ENCODE results near the gene SHPK. TPM values are rescaled to one million over a fixed set of nuclear protein-coding genes. Genes with fewer than 3 reads are reported as not detected.

The SHPK gene
- total and polyA plus RNA-seq, 12 donors: 8.8 to 27.4 (median 17.1) TPM

DNA sequence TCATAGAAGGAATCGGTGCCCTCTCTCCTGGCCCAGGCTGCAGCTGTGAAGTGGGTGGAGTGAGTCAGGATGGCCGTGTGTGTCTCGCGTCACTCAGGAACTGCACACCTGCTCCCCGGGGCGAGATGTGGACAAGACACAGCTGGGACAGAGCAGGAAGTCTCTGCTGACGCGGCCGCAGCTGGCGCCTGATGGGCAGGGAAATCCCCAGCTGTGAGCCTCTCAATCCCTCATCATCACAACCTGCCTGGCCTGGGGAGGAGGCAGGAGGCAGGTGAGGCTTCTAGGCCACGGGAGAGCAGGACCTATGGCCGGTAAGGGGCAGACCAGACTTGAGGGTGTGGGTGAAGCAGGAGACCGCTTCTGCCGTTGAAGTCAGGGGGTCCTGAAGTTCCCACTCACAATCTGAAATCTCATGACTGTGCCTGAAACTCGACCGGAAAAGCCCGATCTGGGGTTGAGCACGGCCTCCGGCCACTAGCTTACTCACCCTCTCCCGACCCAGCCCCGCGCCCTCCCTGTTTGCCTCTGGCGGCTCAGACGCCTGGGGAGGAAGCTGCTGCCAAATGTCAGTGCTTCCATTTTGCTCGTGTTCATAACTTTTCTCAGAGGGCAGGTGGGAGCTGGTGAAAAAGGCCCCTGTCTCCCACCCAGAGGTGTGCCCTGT is 77.3 kb downstream of the SHPK start:
- 49 to 69% (median 60%) methylated on average over 5 to 25 of the region's 25 CpGs for WGBS, 4 donors
- H3K27ac ChIP-seq: no peak overlapping the region

More for the DNA sequence above, 77.3 kb downstream of the SHPK start:
- H3K4me3 ChIP-seq: no peak overlapping the region
- no peaks in the 10 kb centered on the region for H3K27me3 ChIP-seq
- no peaks in the 10 kb centered on the region for H3K9me3 ChIP-seq (replicated peaks in 1 of 3)
- intact Hi-C loops (cut with DNase I): no loop called here
- H3K36me3 ChIP-seq (replicated peaks in 1 of 2): no peaks in the 10 kb centered on the region
- no peak for TF ChIP-seq POLR2A (IDR thresholded peaks at IDR 0.05)
- TF ChIP-seq, protein P1, sequence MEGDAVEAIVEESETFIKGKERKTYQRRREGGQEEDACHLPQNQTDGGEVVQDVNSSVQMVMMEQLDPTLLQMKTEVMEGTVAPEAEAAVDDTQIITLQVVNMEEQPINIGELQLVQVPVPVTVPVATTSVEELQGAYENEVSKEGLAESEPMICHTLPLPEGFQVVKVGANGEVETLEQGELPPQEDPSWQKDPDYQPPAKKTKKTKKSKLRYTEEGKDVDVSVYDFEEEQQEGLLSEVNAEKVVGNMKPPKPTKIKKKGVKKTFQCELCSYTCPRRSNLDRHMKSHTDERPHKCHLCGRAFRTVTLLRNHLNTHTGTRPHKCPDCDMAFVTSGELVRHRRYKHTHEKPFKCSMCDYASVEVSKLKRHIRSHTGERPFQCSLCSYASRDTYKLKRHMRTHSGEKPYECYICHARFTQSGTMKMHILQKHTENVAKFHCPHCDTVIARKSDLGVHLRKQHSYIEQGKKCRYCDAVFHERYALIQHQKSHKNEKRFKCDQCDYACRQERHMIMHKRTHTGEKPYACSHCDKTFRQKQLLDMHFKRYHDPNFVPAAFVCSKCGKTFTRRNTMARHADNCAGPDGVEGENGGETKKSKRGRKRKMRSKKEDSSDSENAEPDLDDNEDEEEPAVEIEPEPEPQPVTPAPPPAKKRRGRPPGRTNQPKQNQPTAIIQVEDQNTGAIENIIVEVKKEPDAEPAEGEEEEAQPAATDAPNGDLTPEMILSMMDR (IDR thresholded peaks at IDR 0.05): no peak
- H3K4me1 ChIP-seq (replicated peaks in 1 of 2): no peaks in the 10 kb centered on the region
- DNase-seq: no peak

Other genes starting within 250 kb of the SHPK start
- 1 to 10 TPM in 1 of 9 donors, under 1 TPM in 4, not detected in 4; 0.17 to 2.6 (median 0.65) TPM for gene OR3A2, start 249.9 kb downstream of the SHPK start, total RNA-seq
- gene OR3A2, start 249.9 kb downstream of the SHPK start, polyA plus RNA-seq: under 1 TPM in 2 of 3 donors, not detected in 1; 0.07 to 0.13 TPM
- gene OR1E1, start 237.8 kb downstream of the SHPK start, total RNA-seq: not detected
- not detected for gene OR1E1, start 237.8 kb downstream of the SHPK start, polyA plus RNA-seq
- not detected for gene OR3A3, start 224.9 kb downstream of the SHPK start, total RNA-seq
- gene OR3A3, start 224.9 kb downstream of the SHPK start, polyA plus RNA-seq: not detected
- gene OR1E2, start 202.4 kb downstream of the SHPK start, total RNA-seq: not detected
- gene OR1E2, start 202.4 kb downstream of the SHPK start, polyA plus RNA-seq: not detected
- gene SPATA22, start 164.4 kb downstream of the SHPK start, total RNA-seq: 1 to 10 TPM in 4 of 9 donors, under 1 TPM in 1, not detected in 4; 0.17 to 3.8 (median 1.4) TPM
- gene SPATA22, start 164.4 kb downstream of the SHPK start, polyA plus RNA-seq: under 1 TPM; 0.13 to 0.88 (median 0.54) TPM
- gene ASPA, start 160.3 kb downstream of the SHPK start, total RNA-seq: 10 to 100 TPM in 1 of 9 donors, 1 to 10 TPM in 8; 1.3 to 10.1 (median 2.9) TPM
- 1 to 10 TPM; 2.6 to 5.7 (median 5.5) TPM for gene ASPA, start 160.3 kb downstream of the SHPK start, polyA plus RNA-seq
- 1 to 10 TPM in 2 of 9 donors, under 1 TPM in 7; 0.14 to 1.4 (median 0.46) TPM for gene TRPV3, start 78.4 kb downstream of the SHPK start, total RNA-seq
- gene TRPV3, start 78.4 kb downstream of the SHPK start, polyA plus RNA-seq: 1 to 10 TPM in 1 of 3 donors, under 1 TPM in 2; 0.34 to 1.1 (median 0.37) TPM
- 1 to 10 TPM; 1.6 to 5.5 (median 3.1) TPM for gene TRPV1, start 26.8 kb downstream of the SHPK start, total RNA-seq
- gene TRPV1, start 26.8 kb downstream of the SHPK start, polyA plus RNA-seq: 10 to 100 TPM in 1 of 3 donors, 1 to 10 TPM in 2; 1.5 to 10.9 (median 5.9) TPM
- 10 to 100 TPM; 17.5 to 74.8 (median 39.8) TPM for gene CTNS, start 510 bp upstream of the SHPK start, total RNA-seq
- 10 to 100 TPM; 11.5 to 15.7 (median 13.8) TPM for gene CTNS, start 510 bp upstream of the SHPK start, polyA plus RNA-seq
- gene TAX1BP3, start 32.3 kb upstream of the SHPK start, total RNA-seq: 100 to 1,000 TPM; 105 to 311 (median 208) TPM
- gene TAX1BP3, start 32.3 kb upstream of the SHPK start, polyA plus RNA-seq: 100 to 1,000 TPM in 1 of 3 donors, 10 to 100 TPM in 2; 32.1 to 100 (median 94.9) TPM
- 10 to 100 TPM in 7 of 9 donors, 1 to 10 TPM in 2; 6.1 to 73.8 (median 37.1) TPM for gene EMC6, start 32.6 kb upstream of the SHPK start, total RNA-seq
- 10 to 100 TPM; 44.2 to 89.4 (median 47.7) TPM for gene EMC6, start 32.6 kb upstream of the SHPK start, polyA plus RNA-seq
- gene P2RX5, start 59.9 kb upstream of the SHPK start, total RNA-seq: 1 to 10 TPM in 5 of 9 donors, under 1 TPM in 4; 0.25 to 2.8 (median 1.1) TPM
- gene P2RX5, start 59.9 kb upstream of the SHPK start, polyA plus RNA-seq: 1 to 10 TPM in 1 of 3 donors, under 1 TPM in 2; 0.59 to 2.0 (median 0.88) TPM
- gene HASPIN, start 87.7 kb upstream of the SHPK start, total RNA-seq: 1 to 10 TPM in 2 of 9 donors, under 1 TPM in 7; 0.14 to 1.4 (median 0.48) TPM
- under 1 TPM; 0.07 to 0.48 (median 0.08) TPM for gene HASPIN, start 87.7 kb upstream of the SHPK start, polyA plus RNA-seq
- gene ITGAE, start 164.9 kb upstream of the SHPK start, total RNA-seq: 10 to 100 TPM in 8 of 9 donors, 1 to 10 TPM in 1; 4.9 to 85.4 (median 23.4) TPM
- gene ITGAE, start 164.9 kb upstream of the SHPK start, polyA plus RNA-seq: 10 to 100 TPM; 46.7 to 85.3 (median 48.2) TPM
- 10 to 100 TPM; 11.0 to 30.4 (median 23.3) TPM for gene NCBP3, start 210.0 kb upstream of the SHPK start, total RNA-seq
- gene NCBP3, start 210.0 kb upstream of the SHPK start, polyA plus RNA-seq: 10 to 100 TPM; 21.9 to 36.6 (median 22.8) TPM

All from adrenal gland (tissue), 12 donors.